Sigmoid colon (tissue), 7 donors: Measurements from ENCODE around the gene ZFHX3. TPM values are rescaled to one million over a fixed set of nuclear protein-coding genes. Genes with fewer than 3 reads are reported as not detected.

ENCODE experiments used
- DNase-seq: peaks from one replicate; pipeline ENCODE4 v3.0.0-alpha.2; 2019
- H3K27ac ChIP-seq, 4 donors: fragments of 200-600 bp; sonication (generic); one replicate each; pipeline ENCODE4 v1.5.1; 2016 to 2019; ENCODE audit warnings: mild to moderate bottlenecking in 1 of 4
- H3K27me3 ChIP-seq, 3 donors: fragments of 200-600 bp; sonication (generic); one replicate each; pipeline ENCODE4 v1.5.1; 2019; ENCODE audit warnings: mild to moderate bottlenecking in 1 of 3
- H3K36me3 ChIP-seq, 4 donors: fragments of 200-600 bp; sonication (generic); one replicate each; pipeline ENCODE4 v1.5.1; 2016 to 2019
- H3K4me1 ChIP-seq, 4 donors: fragments of 200-600 bp; sonication (generic); one replicate each; pipeline ENCODE4 v1.5.1; 2017 to 2019
- H3K4me3 ChIP-seq, 4 donors: fragments of 200-600 bp; sonication (generic); one replicate each; pipeline ENCODE4 v1.5.1; 2017 to 2019; ENCODE audit warnings: mild to moderate bottlenecking in 2 of 4, moderate library complexity in 1 of 4
- H3K9me3 ChIP-seq, 4 donors: fragments of 200-600 bp in 3 of 4; sonication (generic) in 3 of 4; one replicate each; pipeline versions ENCODE4 v1.5.1 to v1.6.1; 2013 to 2019
- CTCF ChIP-seq, 4 experiments: fragments of 450-650 bp in 3 of 4; fragments of 200-600 bp in 1 of 4; IDR thresholded peaks; one replicate each; pipeline ENCODE4 v1.5.1; 2016 to 2019; ENCODE audit warnings: antibody characterized with exemption in 4 of 4, mild to moderate bottlenecking in 3 of 4, moderate library complexity in 2 of 4
- EP300 ChIP-seq, 4 donors: sonication (generic); formaldehyde crosslinking; IDR thresholded peaks; one replicate each; pipeline ENCODE4 v1.6.1; 2017; ENCODE audit warnings: antibody characterized with exemption in 4 of 4
- POLR2A ChIP-seq, 2 donors: fragments of 450-650 bp; IDR thresholded peaks; one replicate each; pipeline ENCODE4 v1.6.1; 2016; ENCODE audit warnings: antibody characterized with exemption in 2 of 2, mild to moderate bottlenecking in 2 of 2, moderate library complexity in 2 of 2
- POLR2AphosphoS5 ChIP-seq, 4 donors: sonication (generic); formaldehyde crosslinking; IDR thresholded peaks; one replicate each; pipeline ENCODE4 v1.6.1; 2017; ENCODE audit warnings: antibody characterized with exemption in 4 of 4
- WGBS, 2 donors: extraction: QIAGEN DNeasy Blood & Tissue Kit; methylation state at CpG; one replicate each; pipeline ENCODE4 v1.1.7; 2013; 5-methylcytosine and 5-hydroxymethylcytosine counted together
- intact Hi-C: fragments of 100-400 bp; cut with DNase I; formaldehyde crosslinking; loops from one replicate; pipeline ENCODE4 v1.15.1; 2023
- polyA plus RNA-seq, 3 donors: library from polyadenylated mRNA; stranded (reverse); fragments of 200-250 nt; gene quantifications; one replicate each; pipeline ENCODE4 v1.2.3, GENCODE V29; 2013
- total RNA-seq, 4 donors: library from RNA; depleted of rRNA; stranded (reverse); fragments of >200 nt; gene quantifications; one replicate each; pipeline ENCODE4 v1.1.0, GENCODE V29; 2016
- donor health status: healthy with polysubstance abuse.
- donor health status: Bipolar disorder and iron deficiency.
- donor health status: healthy.

The ZFHX3 gene
- total and polyA plus RNA-seq, 7 donors, result 0.69 to 38.8 (median 17.8) TPM

DNA sequence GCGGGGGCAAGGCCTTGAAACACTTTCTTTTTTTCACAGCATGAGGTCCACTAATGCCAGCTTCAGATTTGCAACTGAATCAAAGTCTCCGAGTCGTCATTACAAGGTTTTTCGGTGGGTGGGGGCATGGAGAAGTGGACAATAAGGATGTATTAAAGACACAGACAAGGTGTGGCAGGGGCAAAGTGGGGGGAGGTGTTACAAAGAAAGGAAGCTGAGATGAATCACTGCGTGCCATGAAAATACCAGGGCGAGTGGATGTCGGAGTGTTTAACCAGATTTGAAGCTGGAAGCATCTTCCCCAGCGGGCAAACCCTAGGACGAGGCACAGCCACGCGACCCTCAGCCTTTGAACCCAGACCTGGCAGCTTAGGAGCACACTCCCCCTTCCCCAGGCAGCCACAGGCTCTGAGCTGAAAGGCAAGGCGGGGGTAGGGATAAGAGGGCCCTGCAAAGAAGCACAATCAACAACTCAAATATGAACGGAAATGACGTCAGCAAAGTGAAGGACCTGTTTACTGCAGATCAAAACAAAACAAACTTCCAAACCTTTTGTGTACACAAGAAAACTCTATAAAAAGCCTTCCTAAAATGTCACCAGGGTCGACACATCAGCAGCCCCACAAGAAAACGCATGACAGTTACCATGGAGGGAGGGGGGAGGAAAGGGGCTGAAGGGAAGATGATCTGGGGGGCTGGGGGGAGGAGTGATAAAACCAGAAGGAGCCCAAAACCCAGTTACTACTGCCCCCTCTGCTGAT is 5.6 kb upstream of the ZFHX3 start:
- intact Hi-C loops, result no loop called here
- H3K4me1 ChIP-seq, result peaks cover 3 to 84% (median 80%) of the 10 kb centered on the region in 4 donors
- H3K36me3 ChIP-seq, result no peaks in the 10 kb centered on the region
- H3K9me3 ChIP-seq, result no peaks in the 10 kb centered on the region
- peak overlapping the region; percentile 94 to 99 (median 97) for H3K27ac ChIP-seq
- TF ChIP-seq POLR2A (IDR thresholded peaks at IDR 0.05) (no peak), POLR2AphosphoS5 (IDR thresholded peaks at IDR 0.05) (peak in 1 of 4 donors; percentile 17), CTCF (IDR thresholded peaks at IDR 0.05) (no peak), EP300 (IDR thresholded peaks at IDR 0.05) (no peak)
- H3K4me3 ChIP-seq, result peak overlapping the region in 3 of 4 donors; percentile 9 to 83 (median 13)
- WGBS, 2 donors, result 17 to 54% methylated on average over 16 of the region's 16 CpGs
- DNase-seq, result peak; percentile 70
- H3K27me3 ChIP-seq, result no peaks in the 10 kb centered on the region

DNA sequence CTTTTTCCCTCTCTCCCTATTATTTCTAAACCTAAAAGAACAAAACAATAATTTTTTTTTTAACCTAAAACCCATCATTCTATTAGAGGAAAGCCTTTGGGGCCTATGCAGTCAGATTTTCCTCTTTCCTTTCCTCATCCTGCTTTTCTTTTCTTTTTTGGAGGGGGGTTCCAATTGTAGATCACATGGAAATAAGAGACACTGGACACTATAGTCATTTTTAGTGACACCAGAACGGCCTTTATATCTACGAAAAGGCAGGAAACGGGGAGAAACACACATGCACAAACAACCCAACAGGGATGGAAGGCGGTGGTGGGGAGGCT is 5.1 kb upstream of the ZFHX3 start:
- DNase-seq, result no peak
- TF ChIP-seq POLR2AphosphoS5 (IDR thresholded peaks at IDR 0.05) (no peak), EP300 (IDR thresholded peaks at IDR 0.05) (no peak), CTCF (IDR thresholded peaks at IDR 0.05) (no peak)
- Histone ChIP-seq H3K9me3 (no peaks in the 10 kb centered on the region), H3K36me3 (no peaks in the 10 kb centered on the region), H3K27ac (peak overlapping the region; percentile 94 to 99 (median 97)), H3K27me3 (no peaks in the 10 kb centered on the region), H3K4me1 (peaks cover 3 to 86% (median 81%) of the 10 kb centered on the region in 4 donors), H3K4me3 (peak overlapping the region in 3 of 4 donors; percentile 4 to 13 (median 9))
- intact Hi-C loops, result no loop called here
- 68 to 75% methylated on average over 4 of the region's 4 CpGs for WGBS, 2 donors

- Histone ChIP-seq H3K27me3 (no peaks in the 10 kb centered on the region), H3K4me3 (peak overlapping the region in 1 of 4 donors; percentile 13), H3K4me1 (peaks cover 3 to 86% (median 81%) of the 10 kb centered on the region in 4 donors), H3K36me3 (no peaks in the 10 kb centered on the region), H3K27ac (peak overlapping the region; percentile 94 to 99 (median 97)), H3K9me3 (no peaks in the 10 kb centered on the region)
- TF ChIP-seq POLR2AphosphoS5 (IDR thresholded peaks at IDR 0.05) (peak in 3 of 4 donors; percentile 18 to 30 (median 20)), EP300 (IDR thresholded peaks at IDR 0.05) (no peak)
- intact Hi-C loops, result no loop called here
- WGBS, 2 donors, result 89 to 94% methylated on average over 9 of the region's 9 CpGs
- DNase-seq, result peak; percentile 67
Observed at GRCh38 chr16:73052576-73052975, 4.6 kb upstream of the ZFHX3 start.

DNA sequence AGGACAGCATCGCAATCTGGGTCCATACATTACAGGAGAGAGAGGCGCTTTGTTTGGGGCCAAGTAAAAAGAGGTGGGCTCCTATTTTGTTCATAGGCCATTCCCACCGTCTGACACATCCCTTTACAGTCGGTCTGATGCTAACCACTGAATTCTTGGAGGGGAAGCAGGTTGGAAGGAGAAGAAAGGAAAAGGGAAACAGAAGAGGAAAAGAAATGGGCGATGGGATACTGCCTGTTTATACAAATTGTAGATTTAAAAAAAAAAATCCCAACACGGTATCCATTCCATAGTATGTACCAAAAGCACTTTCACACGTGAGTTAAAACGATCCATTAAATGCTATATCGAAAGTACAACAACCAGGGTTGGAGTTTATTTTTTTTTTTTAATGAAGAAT is 4.0 kb upstream of the ZFHX3 start:
- H3K9me3 ChIP-seq, result no peaks in the 10 kb centered on the region
- intact Hi-C loops, result no loop called here
- H3K27me3 ChIP-seq, result no peaks in the 10 kb centered on the region
- TF ChIP-seq POLR2AphosphoS5 (IDR thresholded peaks at IDR 0.05), result no peak
- peak overlapping the region; percentile 94 to 99 (median 97) for H3K27ac ChIP-seq
- H3K4me3 ChIP-seq, result no peak overlapping the region
- H3K4me1 ChIP-seq, result peaks cover 3 to 91% (median 85%) of the 10 kb centered on the region in 4 donors
- no peak for DNase-seq
- H3K36me3 ChIP-seq, result no peaks in the 10 kb centered on the region
- 93 to 94% methylated on average over 9 of the region's 9 CpGs for WGBS, 2 donors

DNA sequence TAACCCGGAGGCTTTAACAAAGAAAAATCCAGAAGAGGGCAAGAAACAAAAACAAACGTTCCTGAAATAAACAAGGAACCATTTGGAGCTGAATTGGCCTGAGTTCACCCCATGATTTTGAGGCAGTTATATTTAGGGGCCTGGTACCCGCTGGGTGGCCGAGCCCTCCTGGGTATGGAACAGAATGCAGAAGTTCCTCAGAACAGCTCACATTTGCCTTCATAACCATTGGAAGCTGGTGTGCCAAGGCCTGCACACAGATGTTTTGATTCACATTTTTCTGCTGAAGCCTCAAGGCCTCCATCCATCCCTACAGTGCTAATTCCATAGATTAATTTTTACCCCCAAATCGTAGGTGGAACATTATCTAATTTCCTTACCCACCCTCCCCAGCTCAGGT is 3.3 kb upstream of the ZFHX3 start:
- 45 to 69% methylated on average over 5 of the region's 5 CpGs for WGBS, 2 donors

More for the DNA sequence above, 3.3 kb upstream of the ZFHX3 start:
- intact Hi-C loops, result no loop called here
- Histone ChIP-seq H3K4me3 (no peak overlapping the region), H3K27me3 (no peaks in the 10 kb centered on the region), H3K27ac (peak overlapping the region; percentile 94 to 99 (median 97)), H3K36me3 (no peaks in the 10 kb centered on the region), H3K9me3 (no peaks in the 10 kb centered on the region), H3K4me1 (peaks cover 3 to 91% (median 86%) of the 10 kb centered on the region in 4 donors)
- no peak for DNase-seq
- no peak for TF ChIP-seq CTCF (IDR thresholded peaks at IDR 0.05)
- no peak for TF ChIP-seq POLR2A (IDR thresholded peaks at IDR 0.05)
- TF ChIP-seq POLR2AphosphoS5 (IDR thresholded peaks at IDR 0.05), result no peak
- TF ChIP-seq EP300 (IDR thresholded peaks at IDR 0.05), result no peak
